ENCODE data around the gene LY6G5B. TPM values are rescaled to one million over a fixed set of nuclear protein-coding genes. Genes with fewer than 3 reads are reported as not detected.

The LY6G5B gene
- total RNA-seq, 4 donors from 2014 or later, result 2.9 to 4.0 (median 3.2) TPM

GRCh38 chr6:31665501-31666336 lies 4.1 kb upstream of the LY6G5B start, which contains the start of gene CSNK2B:
Gene CSNK2B, plus strand, starts transcription at chr6:31666080. Its CDS starts 752 bp downstream, at chr6:31666832.
- TF ChIP-seq CTCF (IDR thresholded peaks at IDR 0.05) (no peak), EP300 (IDR thresholded peaks at IDR 0.05) (no peak), POLR2A (IDR thresholded peaks at IDR 0.05; ENCODE audit: low read depth) (peak; percentile 65), POLR2AphosphoS5 (IDR thresholded peaks at IDR 0.05) (peak; percentile 93)
- H3K4me1 ChIP-seq, result peaks cover 54 to 71% (median 62%) of the 10 kb centered on the region in 4 donors

GRCh38 chr6:31666337-31666965 lies 3.3 kb upstream of the LY6G5B start:
- H3K36me3 ChIP-seq, result peaks cover 37 to 63% (median 60%) of the 10 kb centered on the region in 4 donors
- intact Hi-C loops (cut with DNase I), result no loop called here
- peak overlapping the region; percentile 95 to 99 (median 98) for H3K27ac ChIP-seq (replicated peaks in 1 of 4)
- no peak for TF ChIP-seq CTCF (IDR thresholded peaks at IDR 0.05)
- TF ChIP-seq EP300 (IDR thresholded peaks at IDR 0.05), result no peak
- no peak for TF ChIP-seq POLR2AphosphoS5 (IDR thresholded peaks at IDR 0.05)
- TF ChIP-seq POLR2A (IDR thresholded peaks at IDR 0.05; ENCODE audit: low read depth), result no peak
- H3K9me3 ChIP-seq, result no peaks in the 10 kb centered on the region
- 2% methylated on average over 15 of the region's 15 CpGs for WGBS
- H3K4me3 ChIP-seq, result peak overlapping the region; percentile 66 to 93 (median 78)
- no peak for DNase-seq (ENCODE audit: extremely low spot score)
- no peaks in the 10 kb centered on the region for H3K27me3 ChIP-seq
- H3K4me1 ChIP-seq, result peaks cover 47 to 64% (median 55%) of the 10 kb centered on the region in 4 donors

More at GRCh38 chr6:31665501-31666336, 4.1 kb upstream of the LY6G5B start, which contains the start of gene CSNK2B:
- Histone ChIP-seq H3K9me3 (no peaks in the 10 kb centered on the region), H3K27me3 (no peaks in the 10 kb centered on the region), H3K4me3 (peak within 1 kb of the TSS; percentile 66 to 93 (median 78)), H3K27ac (replicated peaks in 1 of 4) (peak within 1 kb of the TSS; percentile 95 to 99 (median 98)), H3K36me3 (peaks cover 31 to 56% (median 53%) of the 10 kb centered on the region in 4 donors)
- peak; percentile 100 for DNase-seq (ENCODE audit: extremely low spot score)
- intact Hi-C loops (cut with DNase I), result no loop called here
- under 1% methylated on average over 31 of the region's 63 CpGs for WGBS

- peaks cover 10 to 28% (median 26%) of the 10 kb centered on the region in 4 donors for H3K36me3 ChIP-seq
- peaks cover 12 to 16% (median 14%) of the 10 kb centered on the region in 4 donors for H3K4me1 ChIP-seq
- no peak for TF ChIP-seq POLR2AphosphoS5 (IDR thresholded peaks at IDR 0.05)
- TF ChIP-seq POLR2A (IDR thresholded peaks at IDR 0.05; ENCODE audit: low read depth), result no peak
- no peak for TF ChIP-seq EP300 (IDR thresholded peaks at IDR 0.05)
- TF ChIP-seq CTCF (IDR thresholded peaks at IDR 0.05), result no peak
- no peak for DNase-seq (ENCODE audit: extremely low spot score)
- no peak overlapping the region for H3K4me3 ChIP-seq
- H3K27ac ChIP-seq (replicated peaks in 1 of 4), result no peak overlapping the region
- WGBS, result 77% methylated on average over 4 of the region's 4 CpGs
- no peaks in the 10 kb centered on the region for H3K27me3 ChIP-seq
- intact Hi-C loops (cut with DNase I), result no loop called here
- H3K9me3 ChIP-seq, result no peaks in the 10 kb centered on the region
These were observed 6.6 kb downstream of the LY6G5B start for GRCh38 chr6:31676322-31676903.

- no peak overlapping the region for H3K27ac ChIP-seq (replicated peaks in 1 of 4)
- WGBS, result 64% methylated on average over 6 of the region's 6 CpGs
- H3K9me3 ChIP-seq, result no peaks in the 10 kb centered on the region
- H3K36me3 ChIP-seq, result peaks cover 5 to 23% (median 21%) of the 10 kb centered on the region in 4 donors
- H3K27me3 ChIP-seq, result no peaks in the 10 kb centered on the region
- peaks cover 12 to 21% (median 19%) of the 10 kb centered on the region in 4 donors for H3K4me1 ChIP-seq
- TF ChIP-seq POLR2AphosphoS5 (IDR thresholded peaks at IDR 0.05), result no peak
- intact Hi-C loops (cut with DNase I), result no loop called here
- no peak for DNase-seq (ENCODE audit: extremely low spot score)
- no peak overlapping the region for H3K4me3 ChIP-seq
These were observed 7.1 kb downstream of the LY6G5B start for GRCh38 chr6:31676904-31677303.
